GM12891 (cell line): Measurements from ENCODE around the gene SLC6A5.

ENCODE experiments used
- PAX5 ChIP-seq: IDR thresholded peaks from 2 replicates; pipeline ENCODE4 v1.6.1; 2011; ENCODE audit warnings: low read length, moderate library complexity, mild to moderate bottlenecking; ENCODE audit not compliant: insufficient read depth, severe bottlenecking
- POLR2A ChIP-seq: IDR thresholded peaks from 2 replicates; pipeline ENCODE4 v1.6.1; 2011; ENCODE audit warnings: low read depth, low read length, control low read depth
- POLR2AphosphoS5 ChIP-seq: IDR thresholded peaks from 2 replicates; pipeline ENCODE4 v1.6.1; 2011; ENCODE audit warnings: low read depth, low read length, control low read depth
- POU2F2 ChIP-seq: IDR thresholded peaks from 2 replicates; pipeline ENCODE4 v1.6.1; 2011; ENCODE audit warnings: low read depth, mild to moderate bottlenecking, control low read depth, low read length, moderate library complexity
- SPI1 ChIP-seq: IDR thresholded peaks from 2 replicates; pipeline ENCODE4 v1.6.1; 2011; ENCODE audit warnings: low read depth, low read length, control low read depth
- TAF1 ChIP-seq: IDR thresholded peaks from 2 replicates; pipeline ENCODE4 v1.6.1; 2011; ENCODE audit warnings: low read depth, low read length, control low read depth

DNA sequence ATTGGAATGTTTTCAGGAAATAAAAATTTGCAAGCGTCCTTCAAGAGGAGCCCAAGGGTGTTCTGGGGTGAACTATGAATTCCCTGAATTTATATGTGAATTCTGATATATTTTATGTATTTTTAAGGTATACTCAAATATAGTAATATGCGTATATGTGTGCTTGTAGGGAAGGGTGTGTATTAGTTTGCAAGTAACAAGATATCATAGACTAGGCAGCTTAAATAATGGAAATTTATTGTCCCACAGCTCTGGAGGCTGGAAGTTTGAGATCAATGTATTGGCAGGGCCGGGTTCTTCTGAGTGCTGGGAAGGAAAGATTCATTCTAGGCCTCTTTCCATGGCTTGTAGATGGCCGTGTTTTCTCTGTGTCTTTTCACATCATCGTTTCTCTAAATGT lies 16.2 kb upstream of the SLC6A5 start:
- TF ChIP-seq POLR2A (no peak), TAF1 (no peak), POLR2AphosphoS5 (no peak), SPI1 (no peak), POU2F2 (no peak), PAX5 (no peak)
